HepG2 (cell line): Measurements from ENCODE around the gene TRIM67. TPM values are rescaled to one million over a fixed set of nuclear protein-coding genes. Genes with fewer than 3 reads are reported as not detected.
A peak's percentile ranks its signal among the peaks of the same experiment; 100 is the strongest.

Experiments
- EP300 ChIP-seq, 3 experiments: sonication (generic) in 1 of 3; formaldehyde crosslinking in 1 of 3; IDR thresholded peaks; 2 replicates each; pipeline versions ENCODE4 v1.5.1 to v1.6.1; 2011 to 2020; ENCODE audit warnings: low read depth in 2 of 3, low read length in 2 of 3, borderline replicate concordance in 1 of 3, improper control_type of control experiment in 1 of 3, mild to moderate bottlenecking in 1 of 3, missing genetic modification reagents in 1 of 3, moderate library complexity in 1 of 3
- FOXA3 ChIP-seq: IDR thresholded peaks from 2 replicates; pipeline ENCODE4 v1.6.1; 2016; ENCODE audit warnings: missing genetic modification reagents, missing compliant biosample characterization
- FUBP1 ChIP-seq: sonication (generic); formaldehyde crosslinking; IDR thresholded peaks from 2 replicates; pipeline ENCODE4 v1.5.1; 2020; ENCODE audit warnings: missing genetic modification reagents, mild to moderate bottlenecking, borderline replicate concordance
- GABPA ChIP-seq, 2 experiments: IDR thresholded peaks; 2 replicates each; pipeline ENCODE4 v1.6.1; 2011 to 2016; ENCODE audit warnings: low read depth in 2 of 2, low read length in 1 of 2, missing biosample characterization in 1 of 2, missing genetic modification characterization in 1 of 2
- JARID2 ChIP-seq: sonication (generic); formaldehyde crosslinking; IDR thresholded peaks from 2 replicates; pipeline ENCODE4 v1.8.1; 2023; ENCODE audit warnings: missing genetic modification reagents, inconsistent platforms; ENCODE audit not compliant: insufficient replicate concordance
- KDM2A ChIP-seq: sonication (generic); formaldehyde crosslinking; IDR thresholded peaks from 2 replicates; pipeline ENCODE4 v1.4.0; 2020; ENCODE audit warnings: low read depth, missing genetic modification reagents, borderline replicate concordance
- MEIS2 ChIP-seq: sonication (generic); formaldehyde crosslinking; IDR thresholded peaks from 2 replicates; pipeline ENCODE4 v1.9.0; 2021; ENCODE audit warnings: mild to moderate bottlenecking, missing genetic modification reagents
- NFRKB ChIP-seq: fragments of 450-650 bp; IDR thresholded peaks from 2 replicates; pipeline ENCODE4 v1.6.1; 2017
- SRSF4 ChIP-seq: fragments of 200-400 bp; formaldehyde crosslinking; IDR thresholded peaks from one replicate; pipeline ENCODE4 v1.6.1; 2018; ENCODE audit warnings: mild to moderate bottlenecking, low read depth, low read length, moderate library complexity; ENCODE audit not compliant: poor library complexity, severe bottlenecking
- TIGD3 ChIP-seq: sonication (generic); formaldehyde crosslinking; IDR thresholded peaks from 2 replicates; pipeline ENCODE4 v1.5.1; 2020; ENCODE audit warnings: mild to moderate bottlenecking, missing genetic modification reagents, borderline replicate concordance
- TP53 ChIP-seq: sonication (generic); formaldehyde crosslinking; conservative IDR thresholded peaks from 2 replicates; pipeline ENCODE4 v1.4.0; 2020; ENCODE audit warnings: missing genetic modification reagents
- ZFYVE20 ChIP-seq: sonication (generic); formaldehyde crosslinking; IDR thresholded peaks from 2 replicates; pipeline ENCODE4 v1.8.0; 2023; ENCODE audit warnings: low read depth, mild to moderate bottlenecking, moderate library complexity, missing genetic modification reagents, borderline replicate concordance
- ZNF841 ChIP-seq: sonication (generic); formaldehyde crosslinking; IDR thresholded peaks from 2 replicates; pipeline ENCODE4 v1.8.1; 2023; ENCODE audit warnings: missing genetic modification reagents, borderline replicate concordance
- polyA plus RNA-seq, 8 experiments: library from polyadenylated mRNA; depleted of rRNA in 3 of 8; stranded (reverse) in 7 of 8; unstranded in 1 of 8; fragments of >200 nt; fragmentation: Illumina TruSeq in 4 of 8; extraction: Trizol in 4 of 8; gene quantifications; 2 replicates each; pipeline versions ENCODE4 v1.2.1 to v1.2.3, GENCODE V29; 2011 to 2016; ENCODE audit warnings: low read depth in 4 of 8, missing spikeins in 1 of 8, mixed read lengths in 1 of 8; ENCODE audit not compliant: insufficient read depth in 1 of 8
- total RNA-seq, 5 experiments: library from RNA; depleted of rRNA; stranded (reverse); fragments of >200 nt; fragmentation: Illumina TruSeq; extraction: Trizol; gene quantifications; 2 replicates each; pipeline ENCODE4 v1.2.3, GENCODE V29; 2016; ENCODE audit warnings: low read depth in 1 of 5
- TF ChIP-seq, protein P1 (sequence below): sonication (generic); formaldehyde crosslinking; IDR thresholded peaks from 2 replicates; pipeline ENCODE4 v1.4.0; 2020; ENCODE audit warnings: missing genetic modification reagents
- TF ChIP-seq, protein P2 (sequence below): IDR thresholded peaks from 2 replicates; pipeline ENCODE4 v1.6.1; 2016; ENCODE audit warnings: mild to moderate bottlenecking
- TF ChIP-seq, protein P3 (sequence below): sonication (generic); formaldehyde crosslinking; IDR thresholded peaks from 2 replicates; pipeline ENCODE4 v1.4.0; 2020; ENCODE audit warnings: missing genetic modification reagents, borderline replicate concordance

TRIM67 gene
- total and polyA plus RNA-seq, 2 of the 13 experiments (the other 11 are each of a cell fraction or from before 2014, with no cell fraction given): not detected

DNA sequence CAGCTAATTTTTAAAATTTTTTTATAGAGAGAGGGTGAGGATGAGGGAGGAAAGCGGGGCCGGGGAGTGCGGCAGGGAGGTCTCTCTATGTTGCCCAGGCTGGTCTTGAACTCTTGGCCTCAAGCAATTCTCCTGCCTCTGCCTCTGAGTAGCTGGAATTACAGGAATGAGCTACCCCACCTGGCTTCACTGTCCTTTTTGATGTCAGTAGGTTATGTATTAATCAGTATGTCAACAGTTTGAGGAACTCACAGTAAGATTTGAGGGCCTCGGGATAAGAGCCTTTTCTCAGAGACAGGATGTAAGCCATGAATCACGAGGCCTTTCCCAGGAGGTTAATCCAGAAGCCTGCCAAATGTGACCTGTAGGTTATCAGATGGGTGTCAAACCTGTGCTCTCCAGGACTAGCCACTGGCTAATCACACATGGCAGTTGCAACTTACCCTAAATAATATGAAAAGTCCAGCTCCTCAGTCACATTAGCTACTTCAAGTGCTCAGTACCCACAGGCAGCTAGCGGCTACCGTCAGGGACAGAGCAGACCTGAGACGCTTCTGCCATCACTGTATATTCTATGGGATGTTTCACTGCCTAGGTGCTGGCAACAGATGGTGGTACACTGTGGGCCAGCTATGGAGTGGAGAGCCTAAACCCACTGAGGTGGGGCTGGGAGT is 33.1 kb downstream of the TRIM67 start (continued):
- TF ChIP-seq JARID2 (CRISPR knock-in tag): no peak
- no peak for TF ChIP-seq TIGD3 (CRISPR knock-in tag)
- no peak for TF ChIP-seq KDM2A (CRISPR knock-in tag)
- TF ChIP-seq NFRKB: no peak
- TF ChIP-seq, protein P1, sequence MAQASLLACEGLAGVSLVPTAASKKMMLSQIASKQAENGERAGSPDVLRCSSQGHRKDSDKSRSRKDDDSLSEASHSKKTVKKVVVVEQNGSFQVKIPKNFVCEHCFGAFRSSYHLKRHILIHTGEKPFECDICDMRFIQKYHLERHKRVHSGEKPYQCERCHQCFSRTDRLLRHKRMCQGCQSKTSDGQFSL (CRISPR knock-in tag): no peak
- TF ChIP-seq, protein P2, sequence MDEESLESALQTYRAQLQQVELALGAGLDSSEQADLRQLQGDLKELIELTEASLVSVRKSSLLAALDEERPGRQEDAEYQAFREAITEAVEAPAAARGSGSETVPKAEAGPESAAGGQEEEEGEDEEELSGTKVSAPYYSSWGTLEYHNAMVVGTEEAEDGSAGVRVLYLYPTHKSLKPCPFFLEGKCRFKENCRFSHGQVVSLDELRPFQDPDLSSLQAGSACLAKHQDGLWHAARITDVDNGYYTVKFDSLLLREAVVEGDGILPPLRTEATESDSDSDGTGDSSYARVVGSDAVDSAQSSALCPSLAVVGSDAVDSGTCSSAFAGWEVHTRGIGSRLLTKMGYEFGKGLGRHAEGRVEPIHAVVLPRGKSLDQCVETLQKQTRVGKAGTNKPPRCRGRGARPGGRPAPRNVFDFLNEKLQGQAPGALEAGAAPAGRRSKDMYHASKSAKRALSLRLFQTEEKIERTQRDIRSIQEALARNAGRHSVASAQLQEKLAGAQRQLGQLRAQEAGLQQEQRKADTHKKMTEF (CRISPR knock-in tag): peak; percentile 81
- TF ChIP-seq, protein P3, sequence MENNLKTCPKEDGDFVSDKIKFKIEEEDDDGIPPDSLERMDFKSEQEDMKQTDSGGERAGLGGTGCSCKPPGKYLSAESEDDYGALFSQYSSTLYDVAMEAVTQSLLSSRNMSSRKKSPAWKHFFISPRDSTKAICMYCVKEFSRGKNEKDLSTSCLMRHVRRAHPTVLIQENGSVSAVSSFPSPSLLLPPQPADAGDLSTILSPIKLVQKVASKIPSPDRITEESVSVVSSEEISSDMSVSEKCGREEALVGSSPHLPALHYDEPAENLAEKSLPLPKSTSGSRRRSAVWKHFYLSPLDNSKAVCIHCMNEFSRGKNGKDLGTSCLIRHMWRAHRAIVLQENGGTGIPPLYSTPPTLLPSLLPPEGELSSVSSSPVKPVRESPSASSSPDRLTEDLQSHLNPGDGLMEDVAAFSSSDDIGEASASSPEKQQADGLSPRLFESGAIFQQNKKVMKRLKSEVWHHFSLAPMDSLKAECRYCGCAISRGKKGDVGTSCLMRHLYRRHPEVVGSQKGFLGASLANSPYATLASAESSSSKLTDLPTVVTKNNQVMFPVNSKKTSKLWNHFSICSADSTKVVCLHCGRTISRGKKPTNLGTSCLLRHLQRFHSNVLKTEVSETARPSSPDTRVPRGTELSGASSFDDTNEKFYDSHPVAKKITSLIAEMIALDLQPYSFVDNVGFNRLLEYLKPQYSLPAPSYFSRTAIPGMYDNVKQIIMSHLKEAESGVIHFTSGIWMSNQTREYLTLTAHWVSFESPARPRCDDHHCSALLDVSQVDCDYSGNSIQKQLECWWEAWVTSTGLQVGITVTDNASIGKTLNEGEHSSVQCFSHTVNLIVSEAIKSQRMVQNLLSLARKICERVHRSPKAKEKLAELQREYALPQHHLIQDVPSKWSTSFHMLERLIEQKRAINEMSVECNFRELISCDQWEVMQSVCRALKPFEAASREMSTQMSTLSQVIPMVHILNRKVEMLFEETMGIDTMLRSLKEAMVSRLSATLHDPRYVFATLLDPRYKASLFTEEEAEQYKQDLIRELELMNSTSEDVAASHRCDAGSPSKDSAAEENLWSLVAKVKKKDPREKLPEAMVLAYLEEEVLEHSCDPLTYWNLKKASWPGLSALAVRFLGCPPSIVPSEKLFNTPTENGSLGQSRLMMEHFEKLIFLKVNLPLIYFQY (CRISPR knock-in tag): no peak
- peak in 1 of 2 experiments; percentile 88; a peak in 2 of 4 replicates for TF ChIP-seq EP300 (IDR thresholded peaks at IDR 0.05; ENCODE audit: low read depth in 2 of 2, low read length in 2 of 2)
- peak; percentile 58; the same call in 1 of the 2 replicates for TF ChIP-seq EP300 (CRISPR knock-in tag; IDR thresholded peaks at IDR 0.05; ENCODE audit: borderline replicate concordance)
- no peak for TF ChIP-seq ZFYVE20 (CRISPR knock-in tag)
- no peak for TF ChIP-seq ZNF841 (CRISPR knock-in tag)
- TF ChIP-seq TP53: no peak
- no peak for TF ChIP-seq FUBP1
- TF ChIP-seq FOXA3 (CRISPR knock-in tag): peak; percentile 89
- no peak for TF ChIP-seq SRSF4
- no peak for TF ChIP-seq GABPA (IDR thresholded peaks at IDR 0.05; ENCODE audit: low read depth, low read length)
- peak; percentile 40; the same call in 1 of the 2 replicates for TF ChIP-seq GABPA (CRISPR knock-in tag; IDR thresholded peaks at IDR 0.05; ENCODE audit: low read depth)
- peak; percentile 63 for TF ChIP-seq MEIS2 (CRISPR knock-in tag)
